ENCODE results near the gene SNX17.

DNA sequence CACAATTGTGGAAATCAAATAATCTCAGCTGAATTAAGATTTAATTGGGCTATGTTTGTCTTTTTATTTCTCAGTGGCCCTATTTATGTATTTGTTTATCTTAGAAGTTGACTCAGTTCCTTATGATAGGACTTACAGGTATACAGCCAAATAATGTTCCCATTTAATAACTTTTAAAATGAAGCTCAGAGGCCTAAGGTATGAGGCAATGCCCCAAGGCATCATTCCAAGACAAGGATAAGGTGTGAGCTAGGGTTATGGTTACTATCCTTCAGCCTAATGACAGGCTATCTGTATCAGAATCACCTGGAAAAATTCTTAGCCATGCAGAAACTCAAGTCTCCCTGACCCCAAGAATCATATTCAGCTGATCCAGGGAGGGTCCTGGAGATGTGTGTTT, 50.6 kb downstream of the SNX17 start:
- TF ChIP-seq EP300 (IDR thresholded peaks at IDR 0.05) = no peak
- TF ChIP-seq, protein P1, sequence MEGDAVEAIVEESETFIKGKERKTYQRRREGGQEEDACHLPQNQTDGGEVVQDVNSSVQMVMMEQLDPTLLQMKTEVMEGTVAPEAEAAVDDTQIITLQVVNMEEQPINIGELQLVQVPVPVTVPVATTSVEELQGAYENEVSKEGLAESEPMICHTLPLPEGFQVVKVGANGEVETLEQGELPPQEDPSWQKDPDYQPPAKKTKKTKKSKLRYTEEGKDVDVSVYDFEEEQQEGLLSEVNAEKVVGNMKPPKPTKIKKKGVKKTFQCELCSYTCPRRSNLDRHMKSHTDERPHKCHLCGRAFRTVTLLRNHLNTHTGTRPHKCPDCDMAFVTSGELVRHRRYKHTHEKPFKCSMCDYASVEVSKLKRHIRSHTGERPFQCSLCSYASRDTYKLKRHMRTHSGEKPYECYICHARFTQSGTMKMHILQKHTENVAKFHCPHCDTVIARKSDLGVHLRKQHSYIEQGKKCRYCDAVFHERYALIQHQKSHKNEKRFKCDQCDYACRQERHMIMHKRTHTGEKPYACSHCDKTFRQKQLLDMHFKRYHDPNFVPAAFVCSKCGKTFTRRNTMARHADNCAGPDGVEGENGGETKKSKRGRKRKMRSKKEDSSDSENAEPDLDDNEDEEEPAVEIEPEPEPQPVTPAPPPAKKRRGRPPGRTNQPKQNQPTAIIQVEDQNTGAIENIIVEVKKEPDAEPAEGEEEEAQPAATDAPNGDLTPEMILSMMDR (IDR thresholded peaks at IDR 0.05) = no peak
- no peak for TF ChIP-seq POLR2A (IDR thresholded peaks at IDR 0.05)
- TF ChIP-seq POLR2AphosphoS5 (IDR thresholded peaks at IDR 0.05) = no peak

All from gastroesophageal sphincter (tissue), 3 donors.